ENCODE results near the gene SLX9.
A peak's percentile ranks its signal among the peaks of the same experiment; 100 is the strongest.

The SLX9 gene

DNA sequence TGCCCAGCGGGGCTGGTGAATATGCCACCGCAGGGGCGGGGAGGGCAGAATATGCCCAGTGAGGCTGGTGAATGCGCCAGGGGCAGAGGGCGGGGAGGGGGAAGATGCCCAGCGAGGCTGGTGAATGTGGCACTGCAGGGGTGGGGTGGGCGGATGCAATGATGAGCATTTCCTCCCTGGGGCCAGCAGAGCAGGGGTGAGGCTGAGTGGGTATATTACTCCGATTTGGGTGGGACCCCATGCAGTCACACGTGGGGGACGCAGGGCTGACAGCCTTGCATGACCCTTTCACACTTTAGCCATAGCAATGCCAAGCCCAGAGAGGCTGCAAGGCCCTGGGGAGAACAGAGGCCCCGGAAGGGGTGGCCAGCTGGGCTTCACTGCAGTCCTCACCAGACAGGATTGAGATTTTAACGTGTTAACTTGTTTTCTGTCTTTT is 9.3 kb upstream of the SLX9 start:
- H3K27ac ChIP-seq = no peak overlapping the region
- TF ChIP-seq, protein P1, sequence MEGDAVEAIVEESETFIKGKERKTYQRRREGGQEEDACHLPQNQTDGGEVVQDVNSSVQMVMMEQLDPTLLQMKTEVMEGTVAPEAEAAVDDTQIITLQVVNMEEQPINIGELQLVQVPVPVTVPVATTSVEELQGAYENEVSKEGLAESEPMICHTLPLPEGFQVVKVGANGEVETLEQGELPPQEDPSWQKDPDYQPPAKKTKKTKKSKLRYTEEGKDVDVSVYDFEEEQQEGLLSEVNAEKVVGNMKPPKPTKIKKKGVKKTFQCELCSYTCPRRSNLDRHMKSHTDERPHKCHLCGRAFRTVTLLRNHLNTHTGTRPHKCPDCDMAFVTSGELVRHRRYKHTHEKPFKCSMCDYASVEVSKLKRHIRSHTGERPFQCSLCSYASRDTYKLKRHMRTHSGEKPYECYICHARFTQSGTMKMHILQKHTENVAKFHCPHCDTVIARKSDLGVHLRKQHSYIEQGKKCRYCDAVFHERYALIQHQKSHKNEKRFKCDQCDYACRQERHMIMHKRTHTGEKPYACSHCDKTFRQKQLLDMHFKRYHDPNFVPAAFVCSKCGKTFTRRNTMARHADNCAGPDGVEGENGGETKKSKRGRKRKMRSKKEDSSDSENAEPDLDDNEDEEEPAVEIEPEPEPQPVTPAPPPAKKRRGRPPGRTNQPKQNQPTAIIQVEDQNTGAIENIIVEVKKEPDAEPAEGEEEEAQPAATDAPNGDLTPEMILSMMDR (IDR thresholded peaks at IDR 0.05) = no peak
- no peak for TF ChIP-seq ZFX (IDR thresholded peaks at IDR 0.05; ENCODE audit: borderline replicate concordance)

DNA sequence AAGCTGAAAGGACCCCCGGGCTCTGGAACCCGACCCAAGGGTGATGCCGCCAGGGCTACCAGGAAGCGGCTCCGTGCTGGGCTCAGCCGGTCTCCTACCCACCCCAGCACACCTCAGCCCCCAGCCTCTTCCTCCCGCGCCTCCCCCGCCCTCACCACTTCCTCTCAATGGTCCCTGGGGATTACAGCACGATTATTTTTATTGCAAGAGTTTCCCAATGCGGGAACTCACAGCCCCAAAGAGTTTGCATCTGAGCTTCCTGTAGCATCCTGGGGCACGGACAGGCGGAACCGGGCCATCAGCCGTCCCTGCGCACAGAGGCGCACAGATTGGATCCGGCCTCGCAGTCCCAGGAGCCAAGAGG is 8.7 kb upstream of the SLX9 start:
- TF ChIP-seq, protein P1 (IDR thresholded peaks at IDR 0.05) = no peak
- TF ChIP-seq ZFX (IDR thresholded peaks at IDR 0.05; ENCODE audit: borderline replicate concordance) = no peak
- no peak overlapping the region for H3K27ac ChIP-seq

DNA sequence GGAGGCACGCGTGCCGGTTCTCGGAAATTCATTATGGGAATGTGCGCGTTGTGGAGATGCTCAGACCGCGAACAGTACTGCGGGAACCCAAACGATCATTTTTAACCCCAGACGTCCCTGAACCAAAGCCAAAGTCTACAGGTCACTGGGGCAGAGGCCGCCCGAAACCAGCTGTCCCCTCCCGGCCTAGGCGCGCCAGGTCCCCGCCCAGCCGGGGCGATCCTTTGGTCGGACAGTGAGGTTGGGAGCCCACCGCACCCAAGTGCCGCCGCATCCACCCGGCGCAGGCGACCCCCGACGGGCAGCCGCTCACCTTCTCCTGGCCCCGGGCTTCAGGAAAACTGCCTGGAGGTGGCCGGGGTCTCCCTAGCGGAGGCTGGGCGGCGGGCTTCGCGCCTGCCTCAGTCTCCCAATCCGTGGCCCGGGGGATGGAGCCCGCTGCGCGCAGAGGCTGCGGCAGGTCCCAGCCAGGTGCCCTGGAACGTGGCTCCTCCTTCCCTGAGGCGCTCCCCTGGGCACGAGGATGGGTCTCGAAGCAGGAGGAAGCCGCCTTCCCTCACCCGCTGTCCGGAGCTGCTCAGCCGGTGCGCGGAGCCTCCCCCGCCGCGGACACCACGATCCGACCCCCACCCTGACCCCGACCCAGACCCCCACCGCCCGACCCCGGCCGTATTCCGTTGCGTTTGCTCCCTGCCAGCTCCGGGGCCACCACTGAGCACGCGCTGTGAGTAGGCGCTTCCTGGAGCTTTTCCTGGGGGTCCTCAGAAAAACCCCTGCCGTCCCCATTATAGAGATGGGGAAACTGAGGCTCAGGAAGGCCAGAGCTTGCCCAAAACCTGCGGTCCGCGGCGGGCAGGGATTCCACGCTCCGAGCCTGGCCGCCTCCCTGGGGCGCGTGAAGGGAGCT is 8.1 kb upstream of the SLX9 start:
- TF ChIP-seq ZFX (IDR thresholded peaks at IDR 0.05; ENCODE audit: borderline replicate concordance) = no peak
- TF ChIP-seq, protein P1 (IDR thresholded peaks at IDR 0.05) = no peak
- no peak overlapping the region for H3K27ac ChIP-seq

DNA sequence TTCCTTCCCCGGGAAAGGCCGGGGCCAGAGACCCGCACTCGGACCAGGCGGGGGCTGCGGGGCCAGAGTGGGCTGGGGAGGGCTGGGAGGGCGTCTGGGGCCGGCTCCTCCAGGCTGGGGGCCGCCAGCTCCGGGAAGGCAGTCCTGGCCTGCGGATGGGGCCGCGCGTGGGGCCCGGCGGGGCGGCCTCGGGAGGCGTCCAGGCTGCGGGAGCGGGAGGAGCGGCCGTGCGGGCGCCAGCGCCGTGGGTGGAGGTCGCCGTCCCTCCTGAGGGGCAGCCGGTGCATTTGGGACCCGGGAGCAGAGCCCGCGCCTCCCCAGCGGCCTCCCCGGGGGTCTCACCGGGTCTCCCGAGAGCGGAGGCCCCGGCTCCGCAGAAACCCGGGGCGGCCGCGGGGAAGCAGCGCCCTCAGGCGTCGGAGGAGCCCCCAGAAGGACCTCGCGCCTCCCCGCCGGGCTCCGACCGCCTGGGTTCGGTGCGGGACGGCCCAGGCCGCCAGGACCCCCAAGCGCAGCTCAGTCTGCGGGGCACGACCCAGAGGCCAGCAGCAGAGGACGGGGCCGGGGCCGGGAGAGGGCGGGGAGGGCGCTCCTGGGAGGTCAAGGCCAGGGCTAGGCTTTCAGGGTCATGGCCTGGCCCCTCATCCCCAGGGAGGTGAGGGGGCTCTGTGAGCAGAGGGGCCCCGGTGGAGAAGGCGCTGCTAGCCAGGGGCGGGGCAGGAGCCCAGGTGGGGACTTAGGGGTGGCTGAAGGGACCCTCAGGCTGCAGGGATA is 7.2 kb upstream of the SLX9 start:
- TF ChIP-seq ZFX (IDR thresholded peaks at IDR 0.05; ENCODE audit: borderline replicate concordance) = no peak
- TF ChIP-seq, protein P1 (IDR thresholded peaks at IDR 0.05) = peak; percentile 12; the same call in 1 of the 2 replicates
- H3K27ac ChIP-seq = no peak overlapping the region

DNA sequence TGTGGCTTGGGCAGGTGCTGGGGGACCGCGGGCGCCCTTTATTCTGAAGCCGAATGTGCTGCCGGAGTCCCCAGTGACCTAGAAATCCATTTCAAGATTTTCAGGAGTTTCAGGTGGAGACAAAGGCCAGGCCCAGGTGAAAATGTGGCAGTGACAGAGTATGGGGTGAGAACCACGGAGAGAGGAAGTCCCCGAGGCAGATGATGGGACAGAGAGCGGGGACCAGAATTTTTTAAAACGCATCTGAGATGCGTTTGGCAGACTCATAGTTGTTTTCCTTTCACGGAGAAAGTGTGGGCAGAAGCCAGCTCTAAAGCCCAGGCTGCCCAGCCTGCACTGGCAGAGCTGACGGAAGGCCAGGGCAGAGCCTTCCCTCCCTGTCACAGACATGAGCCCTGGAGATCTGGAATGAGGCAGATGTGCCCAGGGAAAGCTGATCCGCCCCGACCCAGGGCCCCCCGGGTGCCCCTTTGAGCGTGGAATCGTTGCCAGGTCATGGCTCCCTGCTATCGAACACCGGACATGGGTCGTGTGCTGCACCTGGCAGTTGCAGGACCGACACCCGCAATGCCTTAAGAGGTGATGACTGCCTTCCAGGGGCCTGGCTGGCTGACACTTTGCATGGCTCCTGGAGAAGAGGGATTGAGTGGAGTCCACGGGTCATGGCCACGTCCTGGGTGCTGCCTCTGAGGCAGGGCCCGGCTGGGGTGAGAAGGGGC is 6.5 kb upstream of the SLX9 start:
- TF ChIP-seq ZFX (IDR thresholded peaks at IDR 0.05; ENCODE audit: borderline replicate concordance) = no peak
- TF ChIP-seq, protein P1 (IDR thresholded peaks at IDR 0.05) = no peak
- no peak overlapping the region for H3K27ac ChIP-seq

DNA sequence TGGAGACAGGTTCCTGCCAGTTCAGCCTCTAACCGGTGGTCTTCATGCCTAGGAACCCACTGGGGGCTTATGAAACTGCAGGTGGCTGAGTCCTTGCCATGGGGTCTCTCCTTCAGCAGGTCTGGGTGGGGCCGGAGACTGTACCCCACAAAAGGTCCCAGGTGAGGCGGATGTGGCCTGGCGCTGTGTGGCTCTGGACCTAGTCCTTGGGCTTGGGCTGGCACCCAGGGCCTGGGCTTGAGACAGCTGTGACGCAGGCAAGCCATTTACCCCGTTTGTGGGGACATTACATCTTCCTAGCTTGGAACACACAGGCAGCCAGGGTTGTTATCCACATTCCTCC is 5.9 kb upstream of the SLX9 start:
- no peak overlapping the region for H3K27ac ChIP-seq
- TF ChIP-seq ZFX (IDR thresholded peaks at IDR 0.05; ENCODE audit: borderline replicate concordance) = no peak
- TF ChIP-seq, protein P1 (IDR thresholded peaks at IDR 0.05) = no peak
